Prostate gland (tissue), 2 donors: Measurements from ENCODE around the gene GAL3ST1.
"Not testable (repeated sequence)": the region's sequence is repeated elsewhere in the genome, so short reads cannot be mapped to it uniquely, and the experiment has no call there.

Source experiments
- CTCF ChIP-seq, 4 experiments: fragments of 200-600 bp in 2 of 4; fragments of 450-650 bp in 2 of 4; sonication (generic) in 2 of 4; IDR thresholded peaks; 1 replicate in 3 of 4; 2 replicates in 1 of 4; pipeline ENCODE4 v1.5.1; 2016 to 2019; ENCODE audit warnings: antibody characterized with exemption in 4 of 4, mild to moderate bottlenecking in 2 of 4, moderate library complexity in 2 of 4
- POLR2A ChIP-seq: fragments of 450-650 bp; IDR thresholded peaks from one replicate; pipeline ENCODE4 v1.6.1; 2016; ENCODE audit warnings: antibody characterized with exemption, mild to moderate bottlenecking

DNA sequence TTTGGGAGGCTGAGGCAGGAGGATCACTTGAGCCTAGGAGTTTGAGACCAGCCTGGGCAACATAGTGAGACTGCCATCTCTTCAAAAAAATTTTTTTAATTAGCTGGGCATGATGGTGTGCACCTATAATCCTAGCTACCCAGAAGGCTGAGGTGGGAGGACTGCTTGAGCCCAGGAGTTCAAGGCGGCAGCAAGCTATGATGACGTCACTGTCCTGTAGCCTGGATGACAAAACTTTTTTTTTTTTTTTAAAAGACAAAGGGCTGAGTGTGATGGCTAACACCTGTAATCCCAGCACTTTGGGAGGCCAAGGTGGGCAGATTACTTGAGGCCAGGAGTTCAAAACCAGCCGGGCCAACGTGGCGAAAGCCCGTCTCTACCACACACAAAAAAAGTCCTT is 45.4 kb upstream of the GAL3ST1 start:
- TF ChIP-seq CTCF (IDR thresholded peaks at IDR 0.05); POLR2A: not testable (repeated sequence)
